ENCODE measurements around the gene SIGLEC6.

DNA sequence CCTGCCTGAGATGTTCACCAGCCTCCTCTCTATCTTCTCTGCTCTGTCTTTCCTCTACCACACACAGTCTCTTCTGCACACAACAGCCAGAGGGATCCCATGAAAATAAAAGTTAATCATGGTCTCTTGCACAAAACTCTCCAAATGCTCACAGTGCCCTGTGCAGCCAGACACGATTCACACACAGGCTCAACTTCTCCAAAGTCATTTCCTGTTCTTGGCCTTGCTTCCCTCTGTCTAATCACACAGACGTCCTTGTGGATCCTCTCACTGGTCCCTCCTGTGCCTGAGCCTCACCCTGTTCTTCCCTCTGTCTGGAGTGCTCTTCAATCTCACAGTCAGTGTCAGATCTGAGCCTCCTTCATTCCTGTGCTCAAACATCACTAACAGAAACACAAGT is 37.7 kb downstream of the SIGLEC6 start:
- TF ChIP-seq, protein P1, sequence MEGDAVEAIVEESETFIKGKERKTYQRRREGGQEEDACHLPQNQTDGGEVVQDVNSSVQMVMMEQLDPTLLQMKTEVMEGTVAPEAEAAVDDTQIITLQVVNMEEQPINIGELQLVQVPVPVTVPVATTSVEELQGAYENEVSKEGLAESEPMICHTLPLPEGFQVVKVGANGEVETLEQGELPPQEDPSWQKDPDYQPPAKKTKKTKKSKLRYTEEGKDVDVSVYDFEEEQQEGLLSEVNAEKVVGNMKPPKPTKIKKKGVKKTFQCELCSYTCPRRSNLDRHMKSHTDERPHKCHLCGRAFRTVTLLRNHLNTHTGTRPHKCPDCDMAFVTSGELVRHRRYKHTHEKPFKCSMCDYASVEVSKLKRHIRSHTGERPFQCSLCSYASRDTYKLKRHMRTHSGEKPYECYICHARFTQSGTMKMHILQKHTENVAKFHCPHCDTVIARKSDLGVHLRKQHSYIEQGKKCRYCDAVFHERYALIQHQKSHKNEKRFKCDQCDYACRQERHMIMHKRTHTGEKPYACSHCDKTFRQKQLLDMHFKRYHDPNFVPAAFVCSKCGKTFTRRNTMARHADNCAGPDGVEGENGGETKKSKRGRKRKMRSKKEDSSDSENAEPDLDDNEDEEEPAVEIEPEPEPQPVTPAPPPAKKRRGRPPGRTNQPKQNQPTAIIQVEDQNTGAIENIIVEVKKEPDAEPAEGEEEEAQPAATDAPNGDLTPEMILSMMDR (IDR thresholded peaks at IDR 0.05) = no peak
- TF ChIP-seq POLR2AphosphoS5 (IDR thresholded peaks at IDR 0.05) = no peak
- TF ChIP-seq EP300 (IDR thresholded peaks at IDR 0.05; ENCODE audit: low read depth) = no peak

Measured in transverse colon (tissue), 4 donors.